NCI-H2196 (cell line): ENCODE results near the gene OR8G1.
"Not testable (repeated sequence)": the region's sequence is repeated elsewhere in the genome, so short reads cannot be mapped to it uniquely, and the experiment has no call there.

Experiments
- DNase-seq: peaks from one replicate; lab custom pipeline; 2025; ENCODE audit not compliant: unreplicated experiment; lab: John Stamatoyannopoulos, UW

The OR8G1 gene, protein sequence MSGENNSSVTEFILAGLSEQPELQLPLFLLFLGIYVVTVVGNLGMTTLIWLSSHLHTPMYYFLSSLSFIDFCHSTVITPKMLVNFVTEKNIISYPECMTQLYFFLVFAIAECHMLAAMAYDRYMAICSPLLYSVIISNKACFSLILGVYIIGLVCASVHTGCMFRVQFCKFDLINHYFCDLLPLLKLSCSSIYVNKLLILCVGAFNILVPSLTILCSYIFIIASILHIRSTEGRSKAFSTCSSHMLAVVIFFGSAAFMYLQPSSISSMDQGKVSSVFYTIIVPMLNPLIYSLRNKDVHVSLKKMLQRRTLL

DNA sequence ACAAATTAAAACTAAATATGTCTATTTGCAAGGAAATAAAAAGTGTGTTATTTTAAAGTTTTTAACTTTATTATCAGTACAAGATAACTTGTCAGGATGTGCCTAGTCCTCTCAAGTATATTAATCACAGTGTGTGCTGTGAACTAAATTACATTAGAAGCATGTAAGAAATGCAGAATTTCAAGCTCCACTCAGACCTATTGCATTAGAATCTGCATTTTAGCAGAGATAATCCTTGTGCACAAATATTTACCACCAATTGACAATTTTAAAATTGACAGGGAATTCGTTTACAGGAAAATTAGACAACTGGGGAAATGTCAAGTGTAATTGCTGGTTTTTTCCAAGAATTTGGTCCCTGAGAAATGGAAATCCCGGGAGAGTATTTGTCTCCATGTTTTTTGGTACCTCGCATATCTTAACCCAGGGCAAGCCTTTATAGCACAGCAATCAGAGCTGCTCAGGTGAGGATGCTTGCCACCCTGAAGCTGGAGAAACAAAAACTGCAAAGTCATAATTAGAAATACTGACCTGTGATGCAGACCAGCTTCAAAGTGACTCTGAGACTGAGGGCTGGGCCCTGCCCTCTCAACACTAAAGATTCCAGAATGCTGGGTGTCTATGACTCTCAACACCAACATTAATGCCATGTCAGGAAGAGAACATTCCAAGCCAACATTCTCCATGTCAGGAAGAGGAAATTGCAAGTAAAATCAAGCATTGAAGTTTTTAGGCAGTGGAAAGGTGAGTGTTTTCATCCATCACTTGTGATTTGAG lies at the start of gene OR8G1:
Gene OR8G1 (plus strand): TSS at position 475 of the 777 bp plus-strand sequence. CDS start 8,581 bp downstream, outside the sequence.
- DNase-seq: no peak

DNA sequence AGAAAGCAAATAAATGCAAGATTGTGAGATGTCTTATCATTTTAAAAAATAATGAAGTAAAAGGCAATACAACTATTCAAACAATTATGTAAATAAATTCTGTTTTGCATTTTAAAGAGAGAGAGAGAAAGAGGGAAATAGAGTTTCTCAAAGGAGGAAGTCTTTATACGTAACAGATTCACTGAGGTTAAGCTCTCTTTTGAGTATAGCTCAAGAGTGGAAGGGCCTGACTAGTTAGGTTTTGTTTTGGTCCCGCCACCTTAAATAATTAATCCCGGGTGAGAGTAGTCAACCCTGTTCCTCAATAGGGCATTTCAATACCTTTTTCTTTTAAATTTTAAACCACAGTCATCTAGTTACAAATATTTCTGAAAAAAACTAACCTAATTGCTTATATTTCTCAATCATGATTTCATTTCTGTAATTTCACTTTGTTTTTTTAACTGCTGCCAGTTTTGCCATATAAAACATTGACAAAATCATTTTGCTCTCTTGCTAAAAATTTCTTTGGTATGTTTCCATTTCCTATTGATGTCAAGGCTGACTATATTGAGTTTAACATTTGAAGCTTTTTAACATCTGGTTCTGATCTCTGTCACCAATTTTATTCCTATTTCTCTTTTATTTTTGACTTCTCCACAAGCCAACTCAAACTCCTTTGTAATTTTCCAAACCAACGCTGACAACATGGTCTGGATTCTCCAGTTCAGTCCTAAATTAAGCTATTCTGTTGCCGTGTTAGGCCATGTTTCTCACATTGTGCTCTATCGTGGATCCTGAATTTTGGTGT lies 47.5 kb upstream of the OR8G1 start:
- DNase-seq: no peak

DNA sequence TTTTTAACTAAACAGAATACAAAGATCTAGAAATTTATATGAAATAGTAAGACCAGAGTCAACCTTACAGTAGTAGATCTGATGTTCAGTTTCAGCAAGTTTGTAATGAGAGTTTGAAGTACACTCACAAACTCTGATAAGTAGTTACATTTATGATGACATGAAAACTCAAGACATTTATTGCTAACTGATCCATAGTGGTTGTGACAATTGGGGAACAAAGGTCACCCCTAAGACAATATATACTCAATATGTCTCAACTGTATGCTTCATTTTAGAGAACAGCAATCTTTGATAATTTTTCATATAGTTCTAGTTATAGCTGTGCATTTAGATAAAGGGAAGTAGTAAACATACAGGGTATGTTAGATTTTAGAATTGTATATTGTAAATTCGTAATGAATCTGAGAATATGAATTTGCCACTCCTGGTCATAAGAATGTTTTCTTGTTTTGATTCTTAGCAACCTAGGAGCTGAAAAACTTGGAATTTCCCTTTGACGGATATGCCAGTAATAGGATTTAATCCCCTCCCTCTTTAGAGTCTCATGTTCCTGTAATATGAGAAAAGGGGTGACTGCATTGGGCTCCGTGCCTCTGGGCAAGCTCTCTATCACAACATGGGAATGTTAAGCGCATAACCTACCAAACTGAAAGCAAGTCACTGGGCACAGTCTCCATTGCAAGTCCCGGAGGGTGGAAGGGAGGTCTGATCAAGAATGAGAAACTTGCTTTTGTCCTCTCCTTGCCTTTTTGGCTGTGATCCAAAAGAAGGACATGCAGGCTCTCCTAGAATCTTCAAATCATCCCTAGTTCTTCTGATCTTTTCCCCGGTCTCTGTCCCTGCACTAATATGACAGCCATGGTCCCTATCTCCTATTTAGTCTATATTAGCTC lies 46.4 kb upstream of the OR8G1 start:
- peak; percentile 35 for DNase-seq

DNA sequence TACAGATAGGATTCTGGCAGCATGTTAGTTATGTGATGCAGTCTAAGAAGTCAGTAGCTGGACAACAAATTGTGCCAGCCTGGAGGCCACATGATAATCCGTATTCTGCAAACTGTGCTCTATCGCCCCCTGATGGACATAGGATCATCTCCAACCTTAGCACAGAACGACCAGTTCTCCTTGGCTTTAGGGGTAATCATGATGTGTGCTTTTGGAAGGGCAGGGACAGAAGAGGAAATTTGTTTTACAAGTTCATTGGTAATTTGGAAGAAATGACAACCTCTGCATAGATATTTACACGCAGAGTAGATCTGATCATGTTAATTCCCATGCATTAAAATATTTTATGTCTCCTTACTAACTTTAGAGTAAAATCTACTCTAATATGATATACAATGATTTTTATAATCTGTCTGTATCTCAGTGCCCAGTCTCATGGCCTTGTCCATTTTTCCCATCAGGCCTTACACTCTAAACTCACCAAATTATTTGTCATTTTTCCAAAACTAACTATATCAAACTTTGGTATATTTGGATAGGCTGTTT lies 45.6 kb upstream of the OR8G1 start:
- peak; percentile 58 for DNase-seq

DNA sequence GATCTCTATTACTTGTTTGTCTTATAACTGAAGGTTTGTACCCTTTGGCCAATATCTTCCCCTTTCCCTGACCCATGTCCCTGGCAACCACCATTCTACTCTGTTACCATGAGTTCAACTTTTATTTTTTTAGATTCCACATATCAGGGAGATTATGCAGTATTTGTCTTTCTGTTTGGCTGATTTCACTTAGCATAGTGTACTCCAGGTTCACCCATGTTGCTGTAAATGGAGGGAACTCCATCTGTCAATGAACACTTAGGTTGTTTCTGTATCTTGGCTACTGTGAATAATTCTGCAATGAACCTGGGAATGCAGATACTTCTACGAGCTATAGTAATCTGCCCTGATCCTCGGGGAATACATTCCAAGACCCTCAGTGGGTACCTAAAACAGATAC lies 42.9 kb upstream of the OR8G1 start:
- DNase-seq: no peak

DNA sequence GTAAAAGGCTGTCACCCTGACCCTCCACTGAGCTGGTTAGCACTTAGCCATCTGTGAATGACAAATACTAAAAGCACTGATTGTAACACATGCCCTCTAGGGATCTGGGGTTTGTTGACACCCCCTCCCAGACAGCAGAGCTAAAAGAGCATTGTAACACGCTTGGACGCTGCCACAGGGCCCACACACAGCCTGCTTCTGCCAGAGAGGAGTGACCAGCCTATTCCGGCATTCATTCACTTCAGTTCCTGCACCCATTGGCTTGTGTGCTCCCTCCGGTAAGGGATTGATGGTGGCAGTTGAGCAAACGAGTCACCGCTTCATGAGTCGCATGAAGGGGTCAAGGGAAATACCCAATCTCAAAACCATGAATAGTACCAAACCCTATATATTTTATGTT lies 42.0 kb upstream of the OR8G1 start:
- DNase-seq: no peak

DNA sequence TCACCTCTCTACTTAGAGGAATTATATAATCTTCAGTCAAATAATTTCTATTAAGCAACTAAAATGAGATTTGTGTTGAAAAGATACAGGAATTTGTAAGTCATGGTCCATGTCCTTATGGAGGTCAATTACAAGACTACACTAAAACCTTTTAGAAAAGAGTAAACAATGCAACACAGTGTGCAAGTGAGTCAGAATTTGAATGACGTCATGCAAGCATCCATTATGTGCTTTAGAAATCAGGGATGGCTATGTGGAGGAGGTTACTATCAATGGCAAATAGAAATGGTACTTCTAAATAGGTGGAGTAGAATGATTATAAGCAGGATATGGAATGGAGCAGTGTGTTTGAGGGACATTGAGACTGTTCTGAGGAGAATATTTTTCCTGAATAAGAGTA lies 41.2 kb upstream of the OR8G1 start:
- no peak for DNase-seq

DNA sequence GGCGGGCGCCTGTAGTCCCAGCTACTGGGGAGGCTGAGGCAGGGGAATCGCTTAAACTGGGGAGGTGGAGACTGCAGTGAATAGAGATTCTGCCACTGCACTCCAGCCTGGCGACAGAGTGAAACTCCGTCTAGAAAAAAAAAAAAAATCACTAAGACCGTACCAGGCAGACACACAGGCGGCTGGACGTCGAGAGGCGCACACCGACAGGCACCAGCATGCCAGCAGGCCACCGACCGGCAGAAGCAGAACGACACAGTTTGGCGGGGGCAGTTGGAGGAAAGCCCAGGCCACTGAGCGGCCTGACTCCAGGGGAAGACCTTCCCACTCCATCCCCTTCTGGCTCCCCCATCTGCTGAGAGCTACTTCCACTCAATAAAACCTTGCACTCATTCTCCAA lies 40.2 kb upstream of the OR8G1 start:
- no peak for DNase-seq

DNA sequence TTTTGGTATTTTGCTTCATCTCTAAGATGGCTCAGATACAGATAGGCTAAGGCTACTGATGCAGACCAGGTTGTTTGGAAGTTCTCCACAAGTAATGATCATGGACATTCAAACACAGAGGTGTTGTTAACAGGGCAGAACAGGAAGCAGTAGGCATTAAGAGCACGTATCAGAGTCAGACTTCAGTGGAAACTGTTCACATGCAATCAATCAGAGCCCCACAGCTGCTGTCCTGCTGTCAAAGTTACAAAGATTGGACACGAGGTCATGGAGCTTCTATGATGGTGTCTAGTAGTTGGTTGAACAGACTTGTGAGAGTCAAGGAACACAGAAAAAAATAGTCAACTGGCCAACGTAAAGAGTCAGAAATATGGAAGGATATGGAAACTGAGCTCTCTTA lies 37.9 kb upstream of the OR8G1 start:
- no peak for DNase-seq

DNA sequence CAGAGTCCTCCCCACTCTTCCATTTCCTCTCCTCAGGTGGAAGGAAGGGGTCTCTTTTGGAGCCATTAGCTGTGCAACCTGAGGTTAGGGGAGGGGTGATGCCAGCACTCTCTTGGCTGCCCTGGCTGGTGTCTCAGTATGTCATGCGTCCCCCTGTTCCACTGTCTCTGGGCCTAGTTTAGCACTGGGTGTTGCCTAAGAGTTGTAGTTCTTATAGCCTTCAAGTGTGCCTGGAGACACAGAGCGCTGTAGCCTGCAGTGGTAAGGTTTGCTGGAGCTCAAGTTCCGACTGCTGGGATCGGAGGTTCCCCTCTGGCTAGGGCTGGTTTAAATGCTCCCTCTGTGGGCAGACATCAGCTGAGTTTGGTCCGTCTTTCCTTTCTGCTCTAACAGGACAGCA lies 36.9 kb upstream of the OR8G1 start:
- DNase-seq: no peak

DNA sequence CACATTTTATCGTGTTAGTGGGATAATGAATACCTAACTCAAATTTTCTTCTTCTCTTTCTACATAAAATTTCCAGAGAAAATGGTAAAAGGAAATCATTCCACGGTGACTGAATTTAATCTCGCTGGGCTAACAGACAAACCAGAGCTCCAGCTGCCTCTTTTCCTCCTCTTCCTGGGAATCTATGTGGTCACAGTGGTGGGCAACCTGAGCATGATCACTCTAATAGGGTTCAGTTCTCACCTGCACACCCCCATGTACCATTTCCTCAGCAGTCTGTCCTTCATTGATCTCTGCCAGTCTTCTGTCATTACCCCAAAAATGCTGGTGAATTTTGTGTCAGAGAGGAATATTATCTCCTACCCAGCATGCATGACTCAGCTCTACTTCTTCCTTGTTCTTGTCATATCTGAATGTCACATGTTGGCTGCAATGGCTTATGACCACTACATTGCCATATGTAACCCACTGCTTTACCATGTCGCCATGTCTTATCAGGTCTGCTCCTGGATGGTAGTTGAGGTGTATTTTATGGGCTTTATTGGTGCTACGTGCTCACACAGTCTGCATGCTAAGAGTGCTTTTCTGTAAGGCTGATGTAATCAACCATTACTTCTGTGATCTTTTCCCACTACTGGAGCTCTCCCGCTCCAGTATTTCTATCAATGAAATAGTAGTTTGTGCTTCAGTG lies 33.6 kb upstream of the OR8G1 start:
- DNase-seq: no peak

DNA sequence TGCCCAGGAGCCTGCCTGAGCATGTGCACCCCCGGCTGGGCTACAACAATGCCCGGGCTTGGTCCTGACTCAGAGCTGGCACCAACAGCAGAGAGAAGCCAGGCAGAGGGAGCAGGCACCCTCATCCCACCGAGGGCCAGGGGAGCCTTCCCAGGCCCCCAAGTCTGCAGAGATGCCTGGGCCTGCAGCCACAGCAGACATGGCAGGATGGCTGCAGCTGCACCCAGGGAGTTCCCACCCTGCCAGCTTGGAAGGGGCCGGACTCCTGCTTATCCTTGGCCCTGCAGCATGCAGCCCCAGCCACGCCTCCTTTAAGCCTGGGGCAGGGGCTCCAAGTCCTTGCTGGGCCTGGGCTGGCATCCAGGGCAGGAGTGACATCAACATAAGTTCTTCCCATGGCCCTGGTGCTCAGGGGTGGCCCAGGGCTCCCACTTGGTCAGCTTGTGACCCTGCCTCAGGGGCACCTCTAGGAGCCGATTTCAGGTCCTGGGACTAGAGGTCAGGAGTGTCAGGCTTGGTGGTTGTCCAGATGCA lies 31.0 kb upstream of the OR8G1 start:
- DNase-seq: no peak

DNA sequence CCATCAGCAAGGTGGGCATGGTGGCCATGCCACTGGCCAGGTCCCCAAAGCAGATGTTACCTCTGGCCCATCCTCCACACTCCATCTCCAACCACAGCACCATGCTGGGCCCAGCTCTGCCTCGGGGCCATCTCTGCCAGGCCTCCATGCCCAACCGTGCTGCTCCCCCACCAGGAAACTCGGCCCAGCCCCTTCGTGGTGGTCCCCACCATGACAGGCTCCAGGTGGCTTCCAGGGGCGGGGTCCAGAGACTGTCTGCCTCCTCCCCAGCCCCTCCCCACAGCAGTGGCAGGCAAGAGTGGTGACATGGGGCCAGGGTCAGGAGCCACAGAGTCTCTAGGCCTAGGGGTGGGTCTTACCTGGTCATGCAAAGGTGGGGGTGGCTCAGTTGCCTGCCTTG lies 30.5 kb upstream of the OR8G1 start:
- DNase-seq: no peak

DNA sequence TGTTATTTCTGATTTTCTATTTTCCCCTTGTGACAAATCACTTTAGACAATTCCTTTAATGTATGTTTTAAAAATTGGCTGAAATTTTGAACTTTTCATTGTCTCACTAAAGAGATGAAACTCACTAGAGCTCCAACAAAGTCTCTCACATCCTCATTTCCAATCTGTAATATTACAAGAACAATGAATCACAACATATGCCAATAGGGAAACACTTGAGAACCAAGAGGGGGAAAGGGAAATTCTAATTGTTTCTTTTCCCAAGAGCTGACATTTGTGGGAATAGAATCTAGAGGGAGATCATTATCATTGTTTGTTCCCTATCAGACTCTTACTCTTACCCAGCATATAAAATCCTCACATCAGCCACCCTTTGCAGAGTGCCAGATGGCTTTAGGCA lies 29.6 kb upstream of the OR8G1 start:
- DNase-seq: no peak

DNA sequence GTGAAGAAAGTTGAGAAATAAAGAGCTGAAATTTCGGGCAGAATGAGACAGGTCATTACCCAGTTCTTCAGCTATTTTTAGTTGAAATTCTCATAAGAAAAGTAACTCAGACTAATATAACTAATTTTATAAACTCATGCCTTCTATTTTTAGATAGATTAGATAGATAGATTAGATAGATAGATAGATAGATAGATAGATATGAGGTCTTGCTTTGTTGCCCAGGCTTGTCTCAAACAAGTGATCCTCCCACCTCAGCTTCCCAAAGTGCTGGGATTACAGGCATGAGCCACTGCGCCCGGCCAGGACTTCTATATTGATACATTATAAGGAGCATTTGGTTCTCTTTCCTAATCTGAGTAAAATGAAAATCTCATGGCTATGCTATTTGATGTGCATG lies 26.9 kb upstream of the OR8G1 start:
- no peak for DNase-seq

DNA sequence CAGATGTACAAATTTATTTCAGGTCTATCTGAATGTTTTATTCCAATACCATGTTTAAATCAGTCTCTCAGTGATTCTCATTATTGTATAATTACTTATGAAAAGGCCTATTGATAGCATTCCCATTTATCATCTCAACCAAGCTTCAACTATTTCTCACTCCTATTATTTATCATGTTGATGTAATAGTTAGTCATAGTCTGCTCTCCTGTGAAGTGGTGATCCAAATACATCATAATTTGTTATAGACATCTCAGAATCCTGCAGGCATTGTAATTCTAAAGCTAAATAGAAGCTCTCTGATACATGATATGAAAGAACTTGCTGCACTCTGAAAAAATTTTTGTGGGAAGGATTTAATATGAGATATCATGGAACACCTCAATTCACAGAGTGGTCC lies 21.8 kb upstream of the OR8G1 start:
- DNase-seq: no peak

DNA sequence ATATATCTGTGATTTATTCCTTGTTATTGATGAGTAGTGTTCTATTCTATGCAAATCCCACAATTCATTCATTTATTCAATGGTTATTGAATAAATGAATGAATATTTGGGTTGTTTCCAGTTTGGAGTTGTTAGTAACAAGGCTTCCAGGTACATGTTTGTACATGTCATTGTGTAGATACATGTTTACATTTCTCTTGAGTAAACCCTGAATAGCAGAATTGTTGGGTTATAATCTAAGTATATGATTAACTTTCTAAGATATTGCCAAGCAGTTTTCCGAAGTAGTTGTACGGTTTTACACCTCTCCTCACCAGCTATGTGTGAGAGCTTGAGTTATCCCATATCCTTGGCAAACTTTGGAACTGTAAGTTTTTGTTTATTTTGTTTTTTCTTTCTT lies 18.5 kb upstream of the OR8G1 start:
- DNase-seq: no peak

DNA sequence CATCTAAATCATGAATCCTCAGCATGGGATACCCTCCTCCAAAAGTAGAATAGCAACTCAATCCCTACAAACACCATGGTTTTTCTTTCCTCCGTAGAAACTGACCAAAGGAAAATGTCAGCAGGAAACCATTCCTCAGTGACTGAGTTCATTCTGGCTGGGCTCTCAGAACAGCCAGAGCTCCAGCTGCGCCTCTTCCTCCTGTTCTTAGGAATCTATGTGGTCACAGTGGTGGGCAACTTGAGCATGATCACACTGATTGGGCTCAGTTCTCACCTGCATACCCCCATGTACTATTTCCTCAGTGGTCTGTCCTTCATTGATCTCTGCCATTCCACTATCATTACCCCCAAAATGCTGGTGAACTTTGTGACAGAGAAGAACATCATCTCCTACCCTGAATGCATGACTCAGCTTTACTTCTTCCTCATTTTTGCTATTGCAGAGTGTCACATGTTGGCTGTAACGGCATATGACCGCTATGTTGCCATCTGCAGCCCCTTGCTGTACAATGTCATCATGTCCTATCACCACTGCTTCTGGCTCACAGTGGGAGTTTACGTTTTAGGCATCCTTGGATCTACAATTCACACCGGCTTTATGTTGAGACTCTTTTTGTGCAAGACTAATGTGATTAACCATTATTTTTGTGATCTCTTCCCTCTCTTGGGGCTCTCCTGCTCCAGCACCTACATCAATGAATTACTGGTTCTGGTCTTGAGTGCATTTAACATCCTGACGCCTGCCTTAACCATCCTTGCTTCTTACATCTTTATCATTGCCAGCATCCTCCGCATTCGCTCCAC lies 16.1 kb upstream of the OR8G1 start:
- DNase-seq: not testable (repeated sequence)

DNA sequence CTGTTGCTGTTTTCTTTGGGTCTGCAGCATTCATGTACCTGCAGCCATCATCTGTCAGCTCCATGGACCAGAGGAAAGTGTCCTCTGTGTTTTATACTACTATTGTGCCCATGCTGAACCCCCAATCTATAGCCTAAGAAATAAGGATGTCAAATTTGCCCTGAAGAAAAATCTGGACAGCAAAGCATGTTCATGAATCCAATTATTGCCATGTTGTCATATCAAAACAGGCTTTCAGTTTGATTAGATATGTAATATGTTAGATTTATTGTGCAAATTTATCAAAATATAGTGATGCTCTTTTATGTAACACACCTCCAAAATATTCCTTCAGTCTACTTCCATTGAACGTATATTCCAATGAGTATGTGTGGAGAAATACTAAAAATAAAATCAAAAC lies 15.4 kb upstream of the OR8G1 start:
- DNase-seq: no peak
